Osteocyte (in vitro differentiated cells): Measurements from ENCODE around the gene KCTD7. TPM values are rescaled to one million over a fixed set of nuclear protein-coding genes. Genes with fewer than 3 reads are reported as not detected.
"Not testable (repeated sequence)": the region's sequence is repeated elsewhere in the genome, so short reads cannot be mapped to it uniquely, and the experiment has no call there.

Experiments used
- DNase-seq: peaks from one replicate; pipeline ENCODE4 v3.0.0; 2021; ENCODE audit warnings: mixed read lengths; ENCODE audit not compliant: unreplicated experiment; ENCODE audit errors: extremely low spot score
- H3K27ac Mint-ChIP-seq: one replicate; pipeline ENCODE4 v1.8.0; 2021; ENCODE audit warnings: mild to moderate bottlenecking, mixed read lengths; ENCODE audit not compliant: unreplicated experiment
- H3K27me3 Mint-ChIP-seq: one replicate; pipeline ENCODE4 v1.8.0; 2021; ENCODE audit warnings: mixed read lengths; ENCODE audit not compliant: unreplicated experiment
- H3K36me3 Mint-ChIP-seq: one replicate; pipeline ENCODE4 v1.8.0; 2021; ENCODE audit warnings: mixed read lengths; ENCODE audit not compliant: unreplicated experiment
- H3K4me1 Mint-ChIP-seq: one replicate; pipeline ENCODE4 v1.8.0; 2021; ENCODE audit warnings: mixed read lengths; ENCODE audit not compliant: unreplicated experiment
- H3K4me3 Mint-ChIP-seq: one replicate; pipeline ENCODE4 v1.8.0; 2021; ENCODE audit warnings: mild to moderate bottlenecking, moderate library complexity, mixed read lengths; ENCODE audit not compliant: unreplicated experiment
- H3K9me3 Mint-ChIP-seq: one replicate; pipeline ENCODE4 v1.8.0; 2021; ENCODE audit warnings: mixed read lengths; ENCODE audit not compliant: unreplicated experiment
- long read RNA-seq: library from polyadenylated mRNA; unstranded; transcript quantifications from one replicate; pipeline ENCODE4 v2.0.0, GENCODE V29; 2021
- total RNA-seq: library from RNA; stranded (reverse); gene quantifications from 2 replicates; pipeline ENCODE4 v1.2.1, GENCODE V29; 2021
- TF ChIP-seq, protein P1 (sequence below): fragments of 200-600 bp; sonication (generic); IDR thresholded peaks from 2 replicates; pipeline ENCODE4 v1.5.0; 2021; ENCODE audit warnings: antibody characterized with exemption, mild to moderate bottlenecking, moderate library complexity

KCTD7 gene
- 16.5 and 17.2 TPM in 2 replicates for total RNA-seq
- long read RNA-seq, full-length matches to known transcripts: 26 of 32 reads
- long read RNA-seq, partial matches to known transcripts: 2 of 32 reads
- long read RNA-seq, other reads (novel, unspliced or antisense): 4 of 32 reads

DNA sequence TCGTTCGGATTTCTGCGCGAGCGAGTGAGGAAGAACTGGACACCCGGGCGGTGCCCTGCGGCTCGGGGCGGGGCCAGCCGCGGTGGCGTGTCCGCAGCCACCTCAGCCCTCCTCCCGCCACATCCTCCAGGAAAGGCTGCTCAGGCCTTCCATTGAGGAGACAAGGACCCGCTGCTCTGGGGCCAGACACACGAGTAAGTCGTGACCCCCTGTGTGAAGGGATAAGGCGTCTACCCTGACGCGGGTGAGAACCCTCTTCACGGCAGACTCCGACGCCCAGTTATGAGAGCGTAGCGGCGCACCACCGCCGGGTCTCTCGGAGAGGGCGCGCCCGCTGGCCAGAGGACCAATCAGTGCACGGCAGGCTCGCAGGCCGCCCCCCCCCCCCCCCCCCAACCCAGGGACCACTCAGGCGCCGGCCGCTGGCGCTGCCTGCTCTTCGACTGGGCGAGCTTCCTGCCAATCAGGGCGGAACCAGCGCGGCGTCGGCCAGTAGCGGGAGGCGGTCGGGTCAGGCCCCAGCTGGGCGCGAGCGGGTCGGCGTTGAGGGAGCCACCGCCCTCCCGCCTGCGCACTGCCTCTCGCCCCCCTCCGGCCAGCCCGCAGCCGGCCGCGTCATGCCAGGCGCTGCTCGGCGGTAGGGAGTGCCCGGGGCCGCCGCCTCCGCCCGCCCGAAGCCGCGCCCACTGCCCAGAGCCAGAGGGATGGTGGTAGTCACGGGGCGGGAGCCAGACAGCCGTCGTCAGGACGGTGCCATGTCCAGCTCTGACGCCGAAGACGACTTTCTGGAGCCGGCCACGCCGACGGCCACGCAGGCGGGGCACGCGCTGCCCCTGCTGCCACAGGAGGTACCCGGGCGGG, at the start of gene KCTD7:
Gene KCTD7 (plus strand): TSS at position 521 of the 861 bp plus-strand sequence. CDS start 184 bp downstream, at position 705.
- peaks cover 12% of the 10 kb centered on the region for H3K4me1 Mint-ChIP-seq
- H3K27me3 Mint-ChIP-seq: no peaks in the 10 kb centered on the region
- peak within 1 kb of the TSS; percentile 89 for H3K4me3 Mint-ChIP-seq
- TF ChIP-seq, protein P1, sequence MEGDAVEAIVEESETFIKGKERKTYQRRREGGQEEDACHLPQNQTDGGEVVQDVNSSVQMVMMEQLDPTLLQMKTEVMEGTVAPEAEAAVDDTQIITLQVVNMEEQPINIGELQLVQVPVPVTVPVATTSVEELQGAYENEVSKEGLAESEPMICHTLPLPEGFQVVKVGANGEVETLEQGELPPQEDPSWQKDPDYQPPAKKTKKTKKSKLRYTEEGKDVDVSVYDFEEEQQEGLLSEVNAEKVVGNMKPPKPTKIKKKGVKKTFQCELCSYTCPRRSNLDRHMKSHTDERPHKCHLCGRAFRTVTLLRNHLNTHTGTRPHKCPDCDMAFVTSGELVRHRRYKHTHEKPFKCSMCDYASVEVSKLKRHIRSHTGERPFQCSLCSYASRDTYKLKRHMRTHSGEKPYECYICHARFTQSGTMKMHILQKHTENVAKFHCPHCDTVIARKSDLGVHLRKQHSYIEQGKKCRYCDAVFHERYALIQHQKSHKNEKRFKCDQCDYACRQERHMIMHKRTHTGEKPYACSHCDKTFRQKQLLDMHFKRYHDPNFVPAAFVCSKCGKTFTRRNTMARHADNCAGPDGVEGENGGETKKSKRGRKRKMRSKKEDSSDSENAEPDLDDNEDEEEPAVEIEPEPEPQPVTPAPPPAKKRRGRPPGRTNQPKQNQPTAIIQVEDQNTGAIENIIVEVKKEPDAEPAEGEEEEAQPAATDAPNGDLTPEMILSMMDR: no peak
- no peaks in the 10 kb centered on the region for H3K9me3 Mint-ChIP-seq
- peak; percentile 100 for DNase-seq
- H3K27ac Mint-ChIP-seq: peak within 1 kb of the TSS; percentile 97
- H3K36me3 Mint-ChIP-seq: peaks cover 6% of the 10 kb centered on the region

DNA sequence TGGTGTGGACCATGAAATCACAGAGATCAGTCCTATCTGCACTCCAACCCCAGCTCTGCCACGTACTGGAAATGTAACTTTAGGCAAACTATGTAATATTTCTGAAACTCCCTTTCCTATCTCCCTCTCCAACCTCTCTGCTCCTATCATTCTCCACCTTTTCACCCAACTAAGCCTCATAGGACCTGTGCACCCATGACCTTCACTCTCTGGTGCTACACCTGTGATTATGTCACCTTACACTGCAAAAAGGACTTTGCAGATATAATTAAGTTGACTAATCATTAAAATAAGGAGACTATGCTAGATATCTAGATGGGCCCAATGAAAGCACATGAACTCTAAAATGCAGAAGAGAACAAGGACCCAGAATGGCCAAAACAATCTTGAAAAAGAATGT, 48.3 kb upstream of the KCTD7 start:
- H3K9me3 Mint-ChIP-seq, H3K36me3 Mint-ChIP-seq, H3K27ac Mint-ChIP-seq, DNase-seq, H3K27me3 Mint-ChIP-seq, H3K4me3 Mint-ChIP-seq: not testable (repeated sequence)
- peaks cover 16% of the 10 kb centered on the region for H3K4me1 Mint-ChIP-seq

- not testable (repeated sequence) for H3K36me3 Mint-ChIP-seq, H3K27me3 Mint-ChIP-seq, H3K27ac Mint-ChIP-seq, H3K4me3 Mint-ChIP-seq, DNase-seq, H3K9me3 Mint-ChIP-seq
- H3K4me1 Mint-ChIP-seq: peaks cover 20% of the 10 kb centered on the region
Measured at GRCh38 chr7:66582816-66583489, 45.7 kb upstream of the KCTD7 start.

- H3K36me3 Mint-ChIP-seq: peaks cover 6% of the 10 kb centered on the region
- no peaks in the 10 kb centered on the region for H3K27me3 Mint-ChIP-seq
- TF ChIP-seq, protein P1: no peak
- DNase-seq: no peak
- H3K4me1 Mint-ChIP-seq: peaks cover 22% of the 10 kb centered on the region
- H3K4me3 Mint-ChIP-seq: no peak overlapping the region
- no peak overlapping the region for H3K27ac Mint-ChIP-seq
- no peaks in the 10 kb centered on the region for H3K9me3 Mint-ChIP-seq
Measured at GRCh38 chr7:66583490-66584110, 45.1 kb upstream of the KCTD7 start.

- H3K27me3 Mint-ChIP-seq: no peaks in the 10 kb centered on the region
- no peak overlapping the region for H3K27ac Mint-ChIP-seq
- TF ChIP-seq, protein P1: no peak
- H3K4me1 Mint-ChIP-seq: peaks cover 41% of the 10 kb centered on the region
- H3K36me3 Mint-ChIP-seq: peaks cover 6% of the 10 kb centered on the region
- no peak overlapping the region for H3K4me3 Mint-ChIP-seq
- no peak for DNase-seq
- H3K9me3 Mint-ChIP-seq: no peaks in the 10 kb centered on the region
Measured at GRCh38 chr7:66586181-66586580, 42.5 kb upstream of the KCTD7 start.

- H3K27me3 Mint-ChIP-seq, H3K36me3 Mint-ChIP-seq, H3K27ac Mint-ChIP-seq, H3K4me3 Mint-ChIP-seq, DNase-seq, H3K9me3 Mint-ChIP-seq: not testable (repeated sequence)
- H3K4me1 Mint-ChIP-seq: peaks cover 52% of the 10 kb centered on the region
Measured at GRCh38 chr7:66588226-66588625, 40.5 kb upstream of the KCTD7 start.

DNA sequence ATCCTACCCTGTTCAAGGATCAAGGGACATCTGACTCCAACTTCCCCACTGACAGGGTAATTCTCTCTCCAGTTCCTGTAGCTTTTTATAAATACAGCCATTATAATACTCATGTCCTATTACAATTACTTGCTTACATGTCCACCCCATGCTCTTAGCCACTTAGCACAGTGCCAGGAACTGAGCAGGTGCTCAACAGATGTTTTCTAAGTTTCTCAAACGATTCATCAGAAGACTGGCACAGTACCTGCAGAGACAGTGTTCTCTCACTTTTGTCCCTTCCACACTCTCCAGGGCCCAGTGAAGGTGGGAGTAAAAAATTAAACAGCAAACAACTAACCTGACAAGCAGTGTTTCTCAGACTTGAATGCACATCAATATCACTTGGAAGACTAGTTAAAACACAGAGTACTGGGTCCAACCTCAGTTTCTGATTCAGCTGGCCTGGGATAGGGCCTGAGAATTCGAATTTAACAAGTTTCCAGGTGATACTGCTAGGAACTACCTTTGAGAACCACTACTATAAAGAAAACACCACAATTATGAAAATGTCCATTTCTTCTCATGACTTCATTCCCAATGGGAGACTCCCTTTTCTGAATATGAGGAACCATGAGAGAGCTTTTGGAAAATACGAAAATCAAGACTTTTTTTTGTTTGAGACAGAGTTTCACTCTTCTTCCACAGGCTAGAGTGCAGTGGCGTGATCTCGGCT, 39.7 kb upstream of the KCTD7 start:
- H3K9me3 Mint-ChIP-seq, DNase-seq, H3K4me3 Mint-ChIP-seq, H3K27me3 Mint-ChIP-seq, H3K36me3 Mint-ChIP-seq: not testable (repeated sequence)
- Mint-ChIP-seq H3K27ac (peak overlapping the region; percentile 27), H3K4me1 (peaks cover 52% of the 10 kb centered on the region)

DNA sequence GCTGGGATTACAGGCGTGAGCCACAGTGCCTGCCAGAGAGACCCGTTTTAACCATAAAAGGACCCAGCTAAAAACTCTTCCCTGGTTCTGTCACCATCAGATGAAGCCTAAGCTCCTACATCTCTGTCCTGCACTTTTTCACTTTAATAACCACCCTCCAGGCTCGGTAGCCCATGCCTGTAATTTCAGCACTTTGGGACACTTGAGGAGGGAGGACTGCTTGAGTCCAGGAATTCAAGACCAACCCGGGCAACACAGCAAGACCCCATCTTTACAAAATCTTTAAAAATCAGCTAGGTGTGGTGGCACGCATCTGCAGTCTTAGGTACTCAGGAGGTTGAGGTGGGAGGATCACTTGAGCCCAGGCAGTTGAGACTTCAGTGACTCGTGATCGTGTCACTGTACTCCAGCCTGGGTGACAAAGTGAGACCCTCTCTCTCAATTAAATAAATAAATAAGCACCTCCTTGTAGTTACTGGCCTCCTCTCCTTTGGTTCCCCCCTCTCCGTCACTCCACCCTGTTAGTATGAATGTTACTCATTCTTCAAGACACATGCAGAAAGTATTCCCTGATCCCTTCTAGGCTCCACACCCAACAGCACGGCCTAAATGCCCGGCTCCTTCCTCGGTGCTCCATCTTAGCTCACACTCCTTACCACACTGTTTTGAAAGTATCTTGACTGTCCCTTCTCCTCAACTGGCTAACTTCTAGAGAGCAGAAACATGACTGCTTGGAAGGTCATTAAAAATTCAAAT, 38.2 kb upstream of the KCTD7 start:
- not testable (repeated sequence) for H3K27me3 Mint-ChIP-seq, H3K36me3 Mint-ChIP-seq, H3K9me3 Mint-ChIP-seq, DNase-seq
- Mint-ChIP-seq H3K4me1 (peaks cover 52% of the 10 kb centered on the region), H3K27ac (peak overlapping the region; percentile 97), H3K4me3 (peak overlapping the region; percentile 91)
